Left ventricle myocardium superior (tissue), 1 donor: ENCODE results near the gene GNAT1. TPM values are rescaled to one million over a fixed set of nuclear protein-coding genes. Genes with fewer than 3 reads are reported as not detected.

Source experiments
- ATAC-seq: fragments of 200-7000 bp; cut with Tn5 transposase; one replicate; pipeline ENCODE4 v1.9.1; 2020; ENCODE audit warnings: mild to moderate bottlenecking, moderate library complexity
- DNase-seq: peaks from one replicate; pipeline ENCODE4 v3.0.0-alpha.2; 2020
- intact Hi-C: fragments of 100-400 bp; cut with micrococcal nuclease; formaldehyde crosslinking; loops from one replicate; pipeline ENCODE4 v1.11.0; 2022
- long read RNA-seq: library from polyadenylated mRNA; unstranded; transcript quantifications from one replicate; pipeline ENCODE4 v2.0.0, GENCODE V29; 2021
- total RNA-seq: library from RNA; stranded (reverse); fragmentation: NEBNext Ultra II Directional; extraction: Animal tissue kit (Norgen Biotek cat#: 25700); gene quantifications from one replicate; pipeline ENCODE4 v1.2.1, GENCODE V29; 2021
- donor health status: DM: no; HTN: yes; CAD: no; lungs with severe emphysema.

Gene GNAT1
- total RNA-seq, result not detected
- long read RNA-seq, result 0 reads

DNA sequence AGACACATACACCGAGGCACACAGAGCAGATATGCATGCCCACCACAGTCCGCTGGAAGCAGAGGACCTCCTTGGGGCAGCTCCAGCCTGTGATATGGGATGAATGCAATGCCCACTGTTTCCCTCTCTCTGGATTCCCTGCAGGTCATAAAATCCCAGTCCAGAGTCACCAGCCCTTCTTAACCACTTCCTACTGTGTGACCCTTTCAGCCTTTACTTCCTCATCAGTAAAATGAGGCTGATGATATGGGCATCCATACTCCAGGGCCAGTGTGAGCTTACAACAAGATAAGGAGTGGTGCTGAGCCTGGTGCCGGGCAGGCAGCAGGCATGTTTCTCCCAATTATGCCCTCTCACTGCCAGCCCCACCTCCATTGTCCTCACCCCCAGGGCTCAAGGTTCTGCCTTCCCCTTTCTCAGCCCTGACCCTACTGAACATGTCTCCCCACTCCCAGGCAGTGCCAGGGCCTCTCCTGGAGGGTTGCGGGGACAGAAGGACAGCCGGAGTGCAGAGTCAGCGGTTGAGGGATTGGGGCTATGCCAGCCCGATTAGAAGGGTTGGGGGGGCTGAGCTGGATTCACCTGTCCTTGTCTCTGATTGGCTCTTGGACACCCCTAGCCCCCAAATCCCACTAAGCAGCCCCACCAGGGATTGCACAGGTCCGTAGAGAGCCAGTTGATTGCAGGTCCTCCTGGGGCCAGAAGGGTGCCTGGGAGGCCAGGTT is at the start of gene GNAT1:
Gene GNAT1 (plus strand): TSS at position 675 of the 725 bp plus-strand sequence. CDS start 116 bp downstream, outside the sequence.
- DNase-seq (no peak), ATAC-seq (no peak)
- intact Hi-C loops, result loop anchor here (5.0 kb wide), 1 partner anchor 36 kb away; no protein-coding TSS in a partner anchor

DNA sequence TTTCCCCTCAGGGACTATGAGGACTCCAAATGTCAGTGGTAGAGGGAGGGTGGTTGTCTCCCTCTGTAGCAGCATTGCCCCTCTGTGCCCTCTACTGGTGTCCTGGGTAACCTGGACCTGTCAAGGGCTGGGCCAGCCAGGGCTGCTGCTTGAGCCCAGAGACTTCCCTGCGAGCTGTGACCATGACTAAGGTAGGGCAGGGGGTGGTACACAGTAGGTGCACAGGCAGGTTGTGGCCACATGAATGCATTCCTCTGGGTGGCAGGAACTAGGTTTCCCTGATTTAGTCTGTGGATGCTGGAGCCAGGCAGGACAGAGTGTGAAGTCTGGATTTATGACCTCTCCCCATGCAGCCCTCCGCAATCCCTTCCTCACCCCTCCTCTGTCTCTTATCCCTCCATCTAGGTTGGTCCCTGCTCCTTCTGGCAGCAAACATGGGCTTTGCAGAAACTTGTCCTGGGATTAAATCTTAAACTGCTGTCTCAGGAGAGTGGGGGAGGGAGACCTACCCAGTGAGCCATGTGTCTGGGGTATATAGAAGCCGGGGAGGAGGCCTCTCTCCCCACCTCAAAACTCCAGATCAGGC is 45.0 kb upstream of the GNAT1 start:
- ATAC-seq, result no peak
- DNase-seq, result no peak
- intact Hi-C loops, result no loop called here

DNA sequence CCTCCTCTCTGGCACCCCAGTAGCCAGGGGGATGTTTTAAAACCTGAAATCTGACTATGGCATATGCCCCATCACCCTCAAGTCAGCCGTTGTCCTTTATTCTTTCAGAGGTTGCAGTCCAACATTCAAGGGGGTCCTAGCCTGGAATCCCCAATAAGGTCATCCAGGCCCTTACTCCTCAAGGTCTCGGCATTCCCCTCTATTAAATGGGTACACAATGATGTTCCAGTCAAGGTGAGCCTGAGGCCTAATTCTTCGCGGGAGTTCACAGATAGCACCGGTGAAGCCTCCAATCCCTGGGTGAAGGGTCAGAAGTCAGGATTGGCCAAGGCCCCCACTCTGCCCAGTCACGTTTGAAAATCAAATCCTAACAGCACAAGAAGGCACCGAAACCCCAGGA is 44.4 kb upstream of the GNAT1 start:
- ATAC-seq, result no peak

DNA sequence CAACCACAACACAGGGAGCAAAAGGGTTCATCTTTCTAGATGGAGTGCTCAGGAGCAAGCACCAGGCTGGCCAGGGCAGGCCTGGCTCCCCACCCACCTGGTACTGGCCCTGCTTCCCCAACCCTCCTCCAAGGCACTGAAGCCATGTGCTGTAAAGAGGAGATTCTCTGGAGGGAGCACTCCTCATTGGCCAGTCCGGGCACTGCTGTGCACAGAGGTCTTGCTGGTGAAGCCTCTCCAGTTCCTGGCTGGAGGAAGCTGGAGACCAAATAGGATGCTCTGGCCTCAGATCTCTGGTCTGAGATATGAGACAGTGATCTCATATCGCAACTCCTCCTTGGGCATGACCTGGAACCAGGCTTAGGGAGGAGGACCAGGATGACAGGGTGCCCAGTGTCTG is 44.0 kb upstream of the GNAT1 start:
- DNase-seq (no peak), ATAC-seq (no peak)
- intact Hi-C loops, result no loop called here

More for the DNA sequence above, 44.4 kb upstream of the GNAT1 start:
- no peak for DNase-seq
- intact Hi-C loops, result no loop called here

DNA sequence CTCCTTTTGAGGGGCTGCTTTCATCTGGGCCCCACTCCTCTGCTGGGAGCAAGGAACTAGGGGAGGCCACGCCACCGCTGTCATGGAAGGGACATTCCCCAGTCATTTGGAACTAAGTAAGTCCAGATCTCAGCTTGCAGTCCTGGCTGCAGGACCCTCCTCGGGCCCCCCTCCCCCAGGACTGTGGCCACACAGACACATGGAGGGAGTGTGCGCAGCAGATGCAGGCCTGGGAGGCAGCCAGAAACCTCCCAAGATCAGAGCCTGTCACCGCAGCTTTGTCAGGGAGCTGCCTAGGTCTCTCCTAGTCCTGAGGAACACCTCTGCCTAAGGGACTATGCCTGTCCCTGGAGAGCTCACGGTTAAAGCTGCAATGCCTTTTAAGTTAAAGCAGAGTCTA is 43.5 kb upstream of the GNAT1 start:
- ATAC-seq, result no peak
- no peak for DNase-seq
- intact Hi-C loops, result no loop called here

DNA sequence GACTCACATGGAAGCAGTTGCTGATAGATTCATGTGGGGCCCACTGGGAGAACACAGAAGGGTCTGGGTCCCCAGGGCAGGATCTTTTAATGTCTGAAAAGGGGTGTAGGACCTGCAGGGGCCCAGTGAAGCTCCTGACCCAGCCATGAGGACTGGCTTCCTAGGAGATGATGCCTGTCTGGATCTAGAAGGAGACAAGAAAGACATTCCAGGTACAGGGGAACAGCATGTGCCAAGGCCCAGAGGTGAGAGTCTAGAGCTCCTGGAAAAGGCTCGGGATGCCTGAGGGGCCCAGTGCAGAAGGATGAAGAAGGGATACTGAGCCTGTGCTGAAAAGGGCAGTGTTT is 41.0 kb upstream of the GNAT1 start:
- ATAC-seq (no peak), DNase-seq (no peak)
- intact Hi-C loops, result no loop called here

DNA sequence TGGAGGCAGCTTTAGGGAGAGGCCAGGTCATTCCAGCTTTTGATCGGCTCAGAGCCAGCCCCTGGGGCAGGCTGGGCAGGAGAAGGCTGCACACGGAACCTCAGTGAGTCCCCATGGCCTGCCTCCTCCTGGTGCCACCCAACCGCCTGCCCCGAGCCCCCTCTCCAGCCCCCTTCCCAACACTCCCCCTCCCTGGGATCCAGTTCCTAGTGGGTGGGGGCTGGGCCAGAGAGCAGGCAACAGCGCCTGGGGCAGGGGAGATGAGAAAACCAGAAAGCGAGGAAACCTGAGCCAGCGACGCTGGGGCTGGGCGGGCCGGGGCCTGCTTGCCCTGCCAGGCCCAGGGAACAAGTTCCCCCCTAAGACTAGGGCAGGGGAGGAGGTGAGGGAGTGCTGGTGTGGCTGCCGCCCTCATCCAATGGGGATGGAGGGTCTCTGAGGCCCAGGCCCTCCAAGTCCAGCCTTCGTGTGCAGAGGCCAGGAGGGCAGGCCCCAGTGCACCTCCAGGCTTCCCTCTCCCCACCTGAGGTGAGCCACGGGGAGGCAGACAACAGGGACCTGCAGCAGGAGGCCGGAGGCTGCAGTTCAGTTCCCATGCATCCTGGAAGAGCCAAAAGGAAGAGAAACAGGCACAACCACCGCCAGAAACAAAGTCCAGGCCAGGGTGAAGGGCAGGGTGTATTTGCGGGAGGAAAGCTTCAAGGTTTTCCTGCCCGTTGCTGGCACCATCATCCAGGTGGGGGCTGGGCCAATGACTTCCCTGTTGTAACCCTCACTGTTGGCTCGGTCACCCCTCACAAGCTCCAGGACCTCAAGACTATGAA is 40.3 kb upstream of the GNAT1 start:
- intact Hi-C loops, result no loop called here
- DNase-seq, result no peak
- ATAC-seq, result no peak

DNA sequence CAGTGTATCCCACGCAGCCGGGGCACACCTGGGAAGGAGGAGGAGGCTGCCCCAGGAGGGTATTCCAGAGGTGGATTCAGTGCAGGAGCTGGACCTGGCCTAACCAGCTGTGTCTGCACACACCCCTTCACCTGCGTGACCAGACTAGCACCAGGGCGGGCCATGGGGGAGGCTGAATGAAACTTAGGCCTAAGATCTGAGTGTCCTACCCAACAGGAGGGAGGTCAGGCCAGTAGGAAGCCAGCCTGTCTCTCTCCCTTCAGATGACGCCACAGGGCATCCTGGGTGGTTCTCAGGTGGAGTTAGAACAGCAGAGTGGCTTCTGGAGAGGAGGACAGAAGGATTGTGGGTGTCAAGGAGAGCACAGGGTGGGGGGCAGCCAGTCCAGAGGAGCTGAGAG is 39.7 kb upstream of the GNAT1 start:
- ATAC-seq (no peak), DNase-seq (no peak)
- intact Hi-C loops, result no loop called here

DNA sequence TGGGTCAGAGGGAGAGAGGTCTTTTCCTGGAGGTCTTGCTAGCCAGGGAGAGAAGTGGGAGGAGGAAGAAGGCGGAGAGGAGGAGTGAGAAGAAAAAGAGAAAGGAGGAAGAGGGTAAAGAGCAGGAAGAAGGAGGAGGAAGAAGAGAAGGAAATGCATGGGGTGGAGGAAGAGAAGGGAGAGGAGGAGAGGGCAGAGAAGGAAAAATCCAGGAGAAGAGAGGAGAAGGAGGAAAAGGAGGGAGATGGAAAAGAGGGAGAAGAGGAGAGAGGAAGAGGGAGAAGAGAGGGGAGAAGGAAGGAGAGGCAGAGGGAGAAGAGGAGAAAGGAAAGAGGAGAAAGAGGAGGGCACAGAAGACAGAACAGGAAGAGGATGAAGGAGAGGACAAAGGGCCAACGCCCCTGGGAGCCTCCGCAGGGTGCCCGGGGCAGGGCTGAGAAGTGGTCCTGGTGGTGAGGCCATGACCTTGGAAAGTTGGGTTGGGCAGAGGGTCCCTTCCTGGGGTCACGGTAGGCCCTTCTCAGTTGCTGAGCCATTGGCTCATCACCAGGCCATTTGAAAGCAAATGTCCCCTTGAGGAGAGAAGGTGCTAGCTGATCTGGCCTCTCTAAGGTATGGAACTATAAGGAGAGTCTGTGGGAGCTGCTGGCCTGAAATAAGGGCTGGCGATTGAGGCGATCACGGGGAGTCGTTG is 37.5 kb upstream of the GNAT1 start:
- no peak for DNase-seq
- intact Hi-C loops, result loop anchor here (1.0 kb wide), 1 partner anchor 17 kb away; no protein-coding TSS in a partner anchor
- no peak for ATAC-seq

DNA sequence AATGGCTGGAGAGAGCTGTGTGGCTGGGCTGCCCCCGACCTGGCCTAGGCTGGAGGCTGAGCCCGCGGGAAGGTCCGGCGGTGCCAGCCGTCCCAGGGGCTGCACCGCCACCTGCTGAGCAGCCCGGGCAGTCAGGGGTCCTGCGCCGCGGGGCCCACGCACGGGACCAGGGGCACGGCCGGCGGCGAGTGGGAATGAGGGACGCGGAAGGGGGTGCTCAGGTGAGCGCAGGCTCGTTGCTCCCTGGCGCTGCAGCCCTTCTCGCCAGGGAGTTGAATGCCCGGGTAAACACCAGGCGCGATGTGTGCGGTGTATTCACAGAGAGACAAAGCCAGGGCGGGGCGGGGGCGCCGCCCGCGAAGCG is 37.0 kb upstream of the GNAT1 start:
- DNase-seq (no peak), ATAC-seq (peak; percentile 59)
- intact Hi-C loops, result loop anchor here (1.0 kb wide), 1 partner anchor 17 kb away; no protein-coding TSS in a partner anchor

DNA sequence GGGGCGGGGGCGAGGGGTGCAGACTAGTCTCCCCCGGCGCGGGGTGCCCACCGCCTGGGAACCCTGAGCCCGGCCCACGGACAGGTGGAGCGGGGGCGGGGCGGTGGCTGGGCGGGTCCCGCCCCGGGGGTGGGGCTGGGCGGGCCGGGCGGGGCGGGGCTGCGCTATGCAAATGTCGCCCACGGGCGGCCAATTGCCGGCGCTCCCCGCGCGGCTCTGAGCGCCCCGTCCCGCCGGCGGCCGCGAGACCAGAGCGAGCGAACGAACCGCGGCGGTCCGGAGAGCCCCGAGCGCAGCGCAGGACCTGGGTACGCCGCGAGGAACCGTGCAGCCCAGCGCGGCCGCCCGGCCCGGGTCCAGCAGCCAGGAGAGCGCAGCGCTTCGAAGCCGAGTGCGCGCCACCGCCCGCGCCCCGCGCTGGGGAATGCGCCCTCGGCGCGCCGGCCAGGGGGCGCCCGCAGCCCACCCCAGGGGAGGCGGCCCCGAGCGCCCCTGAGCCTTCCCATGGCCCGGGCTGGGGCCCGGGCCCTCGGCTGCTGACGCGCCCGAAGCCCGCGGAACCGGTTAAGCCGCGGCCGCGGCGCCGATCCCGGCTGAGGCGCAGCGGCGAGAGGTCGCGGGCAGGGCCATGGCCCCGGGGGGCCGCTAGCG is 36.4 kb upstream of the GNAT1 start, which contains the start of gene SEMA3F:
Gene SEMA3F (plus strand): TSS at position 485 of the 651 bp plus-strand sequence. CDS start 4,299 bp downstream, outside the sequence.
- peak; percentile 92 for ATAC-seq
- intact Hi-C loops, result loop anchor here (1.0 kb wide), 1 partner anchor 16 kb away; no protein-coding TSS in a partner anchor
- DNase-seq, result peak; percentile 83

DNA sequence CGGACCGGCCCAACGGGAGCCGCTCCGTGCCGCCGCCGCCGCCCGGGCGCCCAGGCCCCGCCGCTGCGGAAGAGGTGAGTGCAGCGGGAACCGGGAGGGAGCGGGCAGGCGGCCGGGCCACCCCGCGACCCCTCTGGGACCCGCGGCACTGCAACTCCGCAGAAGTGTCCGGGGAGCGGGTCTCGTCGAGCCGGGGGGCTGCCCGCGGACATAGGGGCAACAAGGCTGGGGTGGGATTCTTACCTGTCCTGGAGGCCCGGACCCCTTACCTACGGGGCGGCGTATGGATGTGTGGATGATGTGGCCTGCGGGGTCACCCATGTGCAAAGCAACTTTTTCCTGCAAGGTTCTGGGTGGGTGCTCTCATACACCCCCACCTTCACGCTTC is 35.9 kb upstream of the GNAT1 start:
- ATAC-seq (peak; percentile 4), DNase-seq (no peak)
- intact Hi-C loops, result no loop called here

DNA sequence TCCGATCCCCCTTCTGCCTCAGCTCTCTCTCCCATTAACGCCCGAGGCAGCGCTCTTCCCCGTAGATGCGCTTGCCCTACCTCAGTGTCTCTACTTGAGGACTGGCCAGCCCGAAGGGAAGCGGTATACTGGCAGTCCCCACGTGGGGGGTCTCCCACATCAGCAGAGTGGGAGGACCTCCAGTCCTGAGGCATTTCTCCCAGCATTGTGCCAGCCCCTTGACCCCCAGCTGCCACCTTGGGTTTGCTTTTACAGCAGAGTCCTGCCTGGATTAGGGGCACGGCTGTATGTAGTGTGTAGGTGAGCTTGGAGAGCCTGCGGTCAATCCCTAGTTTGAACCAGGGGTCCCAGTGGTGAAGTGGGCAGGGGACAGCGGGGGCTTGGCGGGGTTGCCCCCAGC is 35.5 kb upstream of the GNAT1 start:
- DNase-seq, result no peak
- no peak for ATAC-seq
- intact Hi-C loops, result no loop called here

DNA sequence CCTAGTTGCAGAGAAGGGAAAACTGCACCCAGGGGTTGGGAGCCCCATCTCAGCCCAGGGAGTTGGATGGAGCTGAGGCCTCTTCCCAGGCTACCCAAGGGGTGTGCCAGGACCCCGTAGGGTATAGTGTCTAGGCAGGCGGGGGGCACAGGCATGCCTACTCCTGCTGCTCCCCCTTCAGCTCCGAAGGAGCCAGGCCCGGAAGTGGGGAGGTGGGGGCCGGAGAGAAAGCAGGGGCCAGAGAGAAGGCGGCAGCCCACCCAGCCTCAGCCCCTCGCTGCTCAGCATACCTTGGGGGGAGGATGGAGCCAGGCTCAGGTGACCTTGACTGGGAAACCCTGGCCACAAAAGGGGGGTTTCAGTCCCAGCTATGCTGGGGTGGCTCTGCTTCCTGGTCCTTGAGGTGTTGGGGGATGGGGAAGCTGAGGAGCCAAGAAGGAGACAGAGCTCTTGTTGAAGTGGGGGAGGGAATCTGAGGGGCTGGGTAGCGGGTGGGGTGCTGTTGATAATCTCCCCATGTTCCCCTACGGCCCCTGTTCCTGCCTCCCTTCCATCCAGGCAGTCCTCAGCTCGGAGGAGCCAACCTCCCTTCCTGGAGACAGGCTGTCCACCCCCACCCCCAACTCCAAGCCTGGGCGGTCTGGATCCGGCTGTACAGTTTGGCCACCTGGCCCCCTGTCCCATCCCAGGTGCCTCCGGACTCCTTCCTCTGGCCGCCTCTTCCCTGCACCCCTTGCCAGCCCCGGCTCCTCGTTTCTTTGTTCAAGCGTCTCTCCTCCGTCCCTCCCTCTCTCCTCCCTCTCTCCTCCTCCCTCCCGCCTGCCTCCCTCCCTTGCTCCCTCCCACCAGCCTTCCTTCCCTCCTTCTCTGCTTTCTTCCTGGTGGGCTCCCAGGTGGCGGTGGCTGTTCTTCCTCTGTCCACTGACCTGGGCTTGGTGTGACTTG is 34.6 kb upstream of the GNAT1 start:
- DNase-seq (no peak), ATAC-seq (no peak)
- intact Hi-C loops, result no loop called here

DNA sequence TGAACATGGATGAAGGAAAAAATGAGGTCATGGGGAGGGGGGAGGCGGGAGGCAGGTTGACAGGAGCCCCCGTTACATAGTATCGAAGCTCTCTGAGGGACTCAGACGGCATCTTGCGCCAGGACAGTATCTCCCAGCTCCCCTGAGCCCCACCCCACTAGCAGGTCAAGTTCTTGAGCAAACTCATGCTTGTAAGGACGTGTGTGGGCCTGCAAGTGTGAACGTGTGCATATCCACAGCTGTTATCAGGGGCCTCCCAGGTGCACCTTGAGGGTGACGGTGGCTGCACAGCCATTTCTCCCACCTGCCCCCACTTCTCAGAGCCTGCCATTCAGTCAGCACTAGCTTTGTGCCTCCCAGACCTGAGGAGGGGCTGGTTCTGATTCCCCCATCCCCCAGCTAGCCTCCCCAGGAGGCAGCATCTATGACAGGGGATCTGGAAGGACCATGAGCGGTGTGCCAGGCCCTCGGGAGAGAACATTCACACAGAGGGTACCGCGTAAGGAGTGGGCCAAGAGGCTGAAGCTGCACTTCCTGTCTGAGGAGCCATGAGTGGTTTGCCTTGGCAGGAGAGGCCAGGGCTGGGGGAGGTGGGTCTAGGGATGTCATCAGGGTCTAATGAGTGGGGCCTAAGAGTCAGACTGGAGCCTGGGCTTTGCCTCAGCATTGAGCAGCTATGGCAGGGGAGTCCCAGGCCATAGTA is 33.4 kb upstream of the GNAT1 start:
- intact Hi-C loops, result no loop called here
- DNase-seq (no peak), ATAC-seq (no peak)

DNA sequence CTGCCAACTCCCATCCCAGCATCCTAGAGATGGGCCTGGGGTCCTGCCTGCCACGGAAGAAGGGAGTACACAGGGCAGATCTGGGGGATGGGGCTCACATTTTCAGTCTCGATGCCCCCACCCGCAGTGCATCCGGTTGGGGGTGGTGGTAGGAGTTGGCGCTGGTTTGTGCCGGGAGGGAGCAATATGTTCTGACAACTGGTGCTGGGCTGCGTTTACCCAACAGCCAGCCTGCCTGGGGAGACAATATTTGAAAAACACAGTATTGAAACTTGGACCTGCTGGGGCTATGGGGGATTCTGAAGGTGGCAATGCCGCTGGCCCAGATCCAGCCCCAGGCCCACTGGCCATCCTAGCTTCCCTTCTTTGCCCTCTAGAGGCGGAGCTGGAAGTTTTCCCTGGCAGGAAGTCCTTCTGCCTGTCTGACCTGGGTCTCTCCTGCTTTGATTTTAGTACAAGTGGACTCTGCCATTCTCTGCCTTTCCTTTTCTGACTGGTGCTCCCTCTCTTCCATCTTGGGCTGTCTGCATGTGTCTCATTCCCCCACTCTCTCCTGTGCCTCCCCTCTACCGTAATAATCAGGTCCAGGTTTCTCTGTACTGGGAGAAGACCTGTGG is 32.8 kb upstream of the GNAT1 start:
- DNase-seq, result no peak
- intact Hi-C loops, result no loop called here
- ATAC-seq, result no peak

DNA sequence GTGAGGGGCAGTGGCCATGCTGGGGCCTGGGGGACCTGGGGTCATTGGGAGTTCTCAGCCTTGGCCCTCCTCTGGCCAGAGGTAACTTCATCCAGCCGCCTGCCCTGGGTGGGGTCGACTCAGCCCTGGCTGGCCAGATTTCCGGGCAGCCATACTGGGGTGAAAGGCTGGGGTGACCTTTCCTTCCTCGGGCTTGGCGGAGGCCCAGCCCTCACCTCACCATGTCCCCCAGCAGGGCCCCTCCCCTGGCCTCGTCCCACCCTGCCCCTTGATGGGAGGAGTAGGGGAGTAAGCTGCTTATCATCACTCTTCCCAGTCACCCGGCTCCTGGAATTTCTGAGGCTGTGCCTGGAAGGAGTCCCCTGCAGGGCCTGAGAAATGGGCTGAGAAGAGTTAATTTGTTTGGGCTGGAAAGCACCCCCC is 30.8 kb upstream of the GNAT1 start:
- ATAC-seq (peak; percentile 56), DNase-seq (peak; percentile 57)
- intact Hi-C loops, result no loop called here
